Stimulated activated naive CD4-positive, alpha-beta T cell (primary cell): ENCODE results near the gene SNIP1.
A peak's percentile ranks its signal among the peaks of the same experiment; 100 is the strongest.
"Not testable (repeated sequence)": the region's sequence is repeated elsewhere in the genome, so short reads cannot be mapped to it uniquely, and the experiment has no call there.

Experiments
- DNase-seq, 6 experiments: peaks; one replicate each; lab custom pipeline; 2025; lab: John Stamatoyannopoulos, UW

The SNIP1 gene

DNA sequence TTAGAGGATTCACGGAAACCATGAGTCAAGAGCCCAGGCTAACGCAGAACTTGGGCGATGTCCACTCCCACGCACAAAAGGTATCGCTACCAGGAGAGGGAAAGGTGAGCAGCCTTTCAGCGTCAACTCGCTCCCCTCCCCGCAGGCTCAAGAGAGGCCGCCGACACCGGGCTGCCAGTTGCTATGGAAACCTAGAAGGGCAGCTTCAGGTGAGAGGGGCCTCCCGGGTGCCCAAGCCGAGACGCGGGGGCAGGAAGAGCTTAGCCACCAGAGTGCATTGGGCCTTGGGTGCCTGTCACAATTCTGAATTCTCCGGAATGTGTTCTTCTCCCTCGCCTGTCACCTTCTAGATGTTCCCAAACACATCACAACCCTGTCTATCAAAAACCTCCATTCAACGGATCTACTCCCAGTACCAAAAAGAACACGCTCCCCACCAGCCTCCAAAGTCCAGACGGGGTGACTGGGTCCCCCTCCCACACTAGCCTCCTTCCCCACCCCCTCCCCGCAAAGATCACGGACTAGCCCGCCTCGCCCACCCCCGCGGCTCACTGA, 40.2 kb downstream of the SNIP1 start:
- peak; percentile 6 to 40 (median 28) for DNase-seq

GRCh38 chr1:37509181-37509580, 44.9 kb downstream of the SNIP1 start:
- no peak for DNase-seq

DNA sequence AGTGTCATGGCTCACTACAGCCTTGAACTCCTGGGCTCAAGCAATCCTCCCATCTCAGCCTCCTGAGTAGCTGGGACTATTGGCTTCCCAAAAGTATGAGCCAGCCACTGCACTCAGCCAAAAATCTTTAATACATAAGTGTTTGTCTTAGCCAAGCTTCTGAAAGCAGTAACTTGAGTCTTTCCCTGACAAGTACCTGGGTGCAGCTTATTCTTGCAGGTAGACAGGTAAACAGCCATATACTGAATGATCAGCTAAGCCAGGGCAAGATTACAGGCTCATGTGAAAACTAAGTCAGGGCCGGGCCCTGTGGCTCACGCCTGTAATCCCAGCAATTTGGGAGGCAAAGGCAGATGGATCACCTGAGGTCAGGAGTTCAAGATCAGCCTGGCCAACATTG, 47.4 kb downstream of the SNIP1 start:
- DNase-seq: no peak

DNA sequence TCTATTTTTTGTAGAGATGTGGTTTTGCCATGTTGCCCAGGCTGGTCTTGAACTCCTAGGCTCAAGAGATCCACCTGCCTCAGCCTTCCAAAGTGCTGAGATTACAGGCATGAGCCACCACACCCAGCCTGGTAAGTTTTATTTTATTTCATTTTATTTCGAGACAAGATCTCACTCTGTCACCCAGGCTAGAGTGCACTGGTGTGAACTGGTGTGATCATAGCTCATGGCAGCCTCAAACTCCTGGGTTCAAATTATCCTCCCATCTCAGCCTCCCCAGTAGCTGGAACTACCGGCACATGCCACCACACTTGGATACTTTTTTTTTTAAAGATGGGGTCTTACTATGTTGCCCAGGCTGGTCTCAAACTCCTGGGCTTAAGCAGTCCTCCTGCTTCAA, 51.3 kb downstream of the SNIP1 start:
- not testable (repeated sequence) for DNase-seq

GRCh38 chr1:37502104-37502503, 52.0 kb downstream of the SNIP1 start:
- DNase-seq: no peak

GRCh38 chr1:37501661-37502060, 52.4 kb downstream of the SNIP1 start:
- no peak for DNase-seq

DNA sequence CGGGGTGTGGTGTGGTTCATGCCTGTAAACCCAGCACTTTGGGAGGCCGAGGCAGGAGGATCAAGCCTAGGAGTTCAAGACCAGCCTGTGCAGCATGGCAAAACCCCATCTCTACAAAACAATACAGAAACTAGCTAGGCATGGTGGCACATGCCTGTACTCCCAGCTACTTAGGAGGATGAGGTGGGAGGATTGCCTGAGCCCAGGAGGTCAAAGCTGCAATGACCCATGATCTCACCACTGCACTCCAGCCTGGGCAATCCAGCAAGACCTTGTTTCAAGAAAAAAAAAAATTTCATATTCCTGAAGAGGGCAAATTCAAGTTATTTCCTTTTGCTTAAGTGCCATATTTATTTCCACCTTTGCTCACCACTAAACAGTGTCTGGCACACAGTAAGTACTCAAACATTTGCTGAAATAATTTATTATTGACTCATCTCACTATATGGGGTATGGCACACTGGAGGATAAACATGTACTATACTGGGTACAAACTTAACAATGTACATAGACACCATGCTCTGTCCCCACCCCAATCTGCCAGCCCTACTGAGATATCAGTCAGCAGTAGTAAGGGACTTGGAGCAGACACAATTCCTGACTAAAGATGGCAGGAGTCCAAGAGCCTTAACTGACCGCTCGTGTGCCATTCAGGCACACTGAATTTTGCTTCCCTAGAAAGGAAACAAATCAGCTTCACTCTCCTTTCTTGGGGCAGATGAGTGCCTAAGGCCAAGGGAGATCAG, 55.0 kb downstream of the SNIP1 start:
- DNase-seq: no peak

GRCh38 chr1:37497832-37498231, 56.3 kb downstream of the SNIP1 start:
- DNase-seq: no peak

- no peak for DNase-seq
These were observed 58.2 kb downstream of the SNIP1 start for GRCh38 chr1:37495875-37496274.

GRCh38 chr1:37493336-37494098, 60.6 kb downstream of the SNIP1 start:
- DNase-seq: no peak

DNA sequence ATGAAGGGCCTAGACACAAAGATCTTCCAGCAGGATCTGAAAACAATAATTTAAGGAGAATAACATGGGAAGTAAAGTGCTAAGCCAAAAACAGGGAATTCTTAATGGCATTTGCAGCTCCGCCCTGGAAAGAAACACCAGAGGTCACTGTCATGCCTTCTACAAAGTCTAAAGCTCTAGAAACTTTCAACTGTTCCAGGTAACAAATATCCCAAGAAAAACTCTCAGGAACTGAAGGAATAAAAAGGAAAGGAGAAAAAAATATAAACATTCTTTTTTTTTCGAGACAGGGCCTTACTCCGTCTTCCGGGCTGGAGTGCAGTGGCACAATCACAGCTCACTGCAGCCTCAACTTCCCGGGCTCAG, 66.5 kb downstream of the SNIP1 start:
- DNase-seq: no peak

DNA sequence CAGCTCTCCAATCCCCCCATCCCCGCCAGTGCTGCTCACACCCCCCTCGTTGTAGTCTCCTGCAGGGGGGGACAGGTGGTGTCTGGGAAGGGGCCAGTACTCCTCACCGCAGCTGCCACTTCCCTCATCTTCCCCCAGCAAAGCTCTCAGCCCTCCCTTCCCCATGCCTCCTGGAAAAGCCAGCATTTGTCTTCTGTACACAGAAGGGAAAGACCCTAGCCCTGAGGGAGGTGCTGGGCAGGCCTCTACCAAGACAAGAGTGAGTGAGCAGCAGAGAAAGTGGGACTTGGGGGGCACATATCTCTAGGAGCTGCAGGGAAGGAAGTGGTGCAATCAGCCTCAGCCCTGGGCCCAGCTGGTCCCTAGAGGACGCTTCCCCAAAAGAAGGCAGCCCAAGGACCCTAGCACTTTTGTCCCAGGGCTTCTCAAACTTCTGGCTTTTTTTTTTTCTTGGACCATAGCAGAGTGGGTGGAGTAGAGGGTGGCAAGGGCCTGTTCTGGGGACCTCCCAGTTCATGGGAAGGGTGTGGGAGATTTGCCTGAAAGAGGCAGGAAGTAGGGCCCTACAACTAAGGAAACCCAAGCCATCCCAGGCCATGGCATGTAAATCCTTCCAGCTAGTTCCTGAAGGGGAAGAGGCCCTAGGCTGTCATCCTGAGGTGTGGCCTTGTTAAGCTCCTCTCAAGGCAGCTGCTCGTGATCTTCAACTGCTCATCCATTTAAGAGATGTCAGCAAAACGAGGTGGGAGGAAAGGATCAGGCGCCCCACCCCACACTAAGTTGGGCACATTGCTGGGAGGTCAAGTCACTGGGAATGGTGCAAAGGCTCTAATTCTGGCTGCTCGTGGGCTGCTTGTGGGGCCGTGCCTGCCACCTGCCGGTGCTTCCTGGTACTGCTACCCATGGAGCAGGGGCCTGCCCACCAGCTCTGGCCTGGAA, 67.1 kb downstream of the SNIP1 start:
- DNase-seq: peak; percentile 28 to 85 (median 69)

- no peak for DNase-seq
These were observed 68.0 kb downstream of the SNIP1 start for GRCh38 chr1:37485902-37486679.
